Natural killer cell treated with Interleukin-12 subunit alpha and Interleukin-12 subunit beta and Interleukin-15 and Interleukin-18, amount 100 ng/mL, for 72 hours (primary cell): ENCODE results near the gene FRK. TPM values are rescaled to one million over a fixed set of nuclear protein-coding genes. Genes with fewer than 3 reads are reported as not detected.
"Not testable (repeated sequence)": the region's sequence is repeated elsewhere in the genome, so short reads cannot be mapped to it uniquely, and the experiment has no call there.

Experiments used
- ATAC-seq, 2 donors: fragments of 150-1000 bp; cut with Tn5 transposase in 1 of 2; sonication (Bioruptor Pico), chemical (Tn5 transposase) in 1 of 2; 2 replicates each; pipeline ENCODE4 v1.10.0; 2021
- DNase-seq: peaks from one replicate; pipeline ENCODE4 v3.0.0; 2022; ENCODE audit warnings: low spot score
- H3K27ac Mint-ChIP-seq, 2 donors: 1 replicate in 1 of 2; 2 replicates in 1 of 2; pipeline ENCODE4 v1.8.0; 2022; ENCODE audit warnings: mixed read lengths in 2 of 2, mild to moderate bottlenecking in 1 of 2, moderate library complexity in 1 of 2
- H3K27me3 Mint-ChIP-seq, 2 donors: 1 replicate in 1 of 2; 2 replicates in 1 of 2; pipeline ENCODE4 v1.8.0; 2022; ENCODE audit warnings: mixed read lengths in 2 of 2
- H3K36me3 Mint-ChIP-seq: one replicate; pipeline ENCODE4 v1.8.0; 2022; ENCODE audit warnings: mixed read lengths
- H3K4me1 Mint-ChIP-seq, 2 donors: 1 replicate in 1 of 2; 2 replicates in 1 of 2; pipeline ENCODE4 v1.8.0; 2022; ENCODE audit warnings: low read depth in 2 of 2, mixed read lengths in 2 of 2, mild to moderate bottlenecking in 1 of 2
- H3K4me3 Mint-ChIP-seq: one replicate; pipeline ENCODE4 v1.8.0; 2022; ENCODE audit warnings: mixed read lengths
- H3K9me3 Mint-ChIP-seq: 2 replicates; pipeline ENCODE4 v1.8.0; 2022; ENCODE audit warnings: mixed read lengths
- total RNA-seq, 2 donors: library from RNA; stranded (reverse); gene quantifications; one replicate each; pipeline ENCODE4 v1.2.3, GENCODE V29; 2022

The FRK gene
- total RNA-seq, 2 donors from 2014 or later: 0.02 TPM; not detected in 1

- H3K4me3 Mint-ChIP-seq: no peak overlapping the region
- H3K9me3 Mint-ChIP-seq: no peaks in the 10 kb centered on the region
- no peak overlapping the region for H3K27ac Mint-ChIP-seq
- DNase-seq (no peak), ATAC-seq (no peak)
- no peaks in the 10 kb centered on the region for H3K4me1 Mint-ChIP-seq
- no peaks in the 10 kb centered on the region for H3K36me3 Mint-ChIP-seq
- peaks cover 21 to 29% of the 10 kb centered on the region in 2 donors for H3K27me3 Mint-ChIP-seq
These were observed 6.1 kb upstream of the FRK start for GRCh38 chr6:116066789-116067188.

DNA sequence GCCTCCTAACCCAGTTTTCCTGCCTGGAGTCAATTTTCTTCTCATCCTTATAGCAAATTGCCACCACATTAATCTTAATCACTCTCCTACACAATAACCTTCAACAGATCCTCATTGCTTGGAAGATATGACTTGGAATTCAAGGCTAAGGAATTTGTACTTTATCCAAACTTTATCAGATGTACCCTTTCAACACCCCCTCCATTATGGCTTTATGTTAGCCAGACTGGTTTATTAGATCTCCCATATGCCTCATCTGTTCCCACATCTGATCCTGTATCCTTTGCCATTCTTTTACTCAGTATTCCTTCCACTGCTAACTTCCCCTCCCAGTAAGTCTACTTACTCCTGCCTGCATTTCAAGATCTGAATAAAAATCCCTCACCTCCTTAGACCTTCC lies 4.0 kb upstream of the FRK start:
- ATAC-seq: no peak
- H3K27me3 Mint-ChIP-seq: peaks cover 26 to 37% of the 10 kb centered on the region in 2 donors
- no peak overlapping the region for H3K27ac Mint-ChIP-seq
- no peaks in the 10 kb centered on the region for H3K36me3 Mint-ChIP-seq
- no peak overlapping the region for H3K4me3 Mint-ChIP-seq
- no peaks in the 10 kb centered on the region for H3K4me1 Mint-ChIP-seq
- H3K9me3 Mint-ChIP-seq: no peaks in the 10 kb centered on the region
- DNase-seq: no peak

DNA sequence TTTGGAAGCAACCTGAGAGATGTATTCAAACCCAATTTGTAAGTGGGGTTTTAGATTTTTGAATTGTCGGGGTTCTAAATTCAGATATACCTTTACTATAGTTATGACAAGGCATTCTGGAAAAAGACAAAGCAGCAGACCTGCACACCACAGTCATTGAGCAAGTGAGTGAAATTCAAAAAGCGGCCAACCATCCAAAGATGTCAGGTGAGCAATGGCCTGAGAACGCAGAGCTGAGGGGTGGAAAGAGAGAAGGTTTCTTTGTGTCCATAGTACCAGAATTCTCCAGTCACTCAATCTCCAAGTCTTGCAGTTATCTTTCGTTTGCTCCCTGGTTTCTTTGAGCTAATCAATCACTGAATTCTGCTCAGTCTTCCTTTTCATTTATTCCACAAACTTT lies 1.8 kb upstream of the FRK start:
- no peaks in the 10 kb centered on the region for H3K36me3 Mint-ChIP-seq
- H3K27me3 Mint-ChIP-seq: peaks cover 22 to 37% of the 10 kb centered on the region in 2 donors
- no peak overlapping the region for H3K27ac Mint-ChIP-seq
- no peaks in the 10 kb centered on the region for H3K9me3 Mint-ChIP-seq
- no peak for ATAC-seq
- DNase-seq: no peak
- H3K4me3 Mint-ChIP-seq: no peak overlapping the region
- no peaks in the 10 kb centered on the region for H3K4me1 Mint-ChIP-seq

- no peak for DNase-seq
- H3K27ac Mint-ChIP-seq: no peak overlapping the region
- ATAC-seq: no peak
- no peak overlapping the region for H3K4me3 Mint-ChIP-seq
- H3K4me1 Mint-ChIP-seq: no peaks in the 10 kb centered on the region
- H3K9me3 Mint-ChIP-seq: no peaks in the 10 kb centered on the region
- peaks cover 11 to 19% of the 10 kb centered on the region in 2 donors for H3K27me3 Mint-ChIP-seq
- H3K36me3 Mint-ChIP-seq: no peaks in the 10 kb centered on the region
These were observed 749 bp downstream of the FRK start for GRCh38 chr6:116059713-116060571.

- DNase-seq (no peak), ATAC-seq (no peak)
- no peaks in the 10 kb centered on the region for H3K36me3 Mint-ChIP-seq
- H3K4me3 Mint-ChIP-seq: no peak overlapping the region
- peaks cover 6 to 12% of the 10 kb centered on the region in 2 donors for H3K27me3 Mint-ChIP-seq
- H3K4me1 Mint-ChIP-seq: no peaks in the 10 kb centered on the region
- no peaks in the 10 kb centered on the region for H3K9me3 Mint-ChIP-seq
- H3K27ac Mint-ChIP-seq: no peak overlapping the region
These were observed 2.9 kb downstream of the FRK start for GRCh38 chr6:116057766-116058165.

- Mint-ChIP-seq H3K9me3 (no peaks in the 10 kb centered on the region), H3K4me3 (no peak overlapping the region), H3K4me1 (no peaks in the 10 kb centered on the region), H3K27me3 (peaks cover under 1 to 11% of the 10 kb centered on the region in 2 donors), H3K27ac (no peak overlapping the region), H3K36me3 (no peaks in the 10 kb centered on the region)
- no peak for ATAC-seq
- DNase-seq: no peak
These were observed 5.2 kb downstream of the FRK start for GRCh38 chr6:116055513-116055912.

GRCh38 chr6:116051244-116051643 lies 9.4 kb downstream of the FRK start:
- Mint-ChIP-seq H3K4me3 (no peak overlapping the region), H3K27me3 (peaks cover 6 to 29% of the 10 kb centered on the region in 2 donors), H3K4me1 (no peaks in the 10 kb centered on the region), H3K36me3 (no peaks in the 10 kb centered on the region), H3K27ac (no peak overlapping the region), H3K9me3 (no peaks in the 10 kb centered on the region)
- ATAC-seq: no peak
- no peak for DNase-seq

- ATAC-seq (no peak), DNase-seq (no peak)
- Mint-ChIP-seq H3K36me3 (no peaks in the 10 kb centered on the region), H3K27me3 (peaks cover 6 to 29% of the 10 kb centered on the region in 2 donors), H3K27ac (no peak overlapping the region), H3K4me3 (no peak overlapping the region), H3K9me3 (no peaks in the 10 kb centered on the region), H3K4me1 (no peaks in the 10 kb centered on the region)
These were observed 10.0 kb downstream of the FRK start for GRCh38 chr6:116050737-116051136.

DNA sequence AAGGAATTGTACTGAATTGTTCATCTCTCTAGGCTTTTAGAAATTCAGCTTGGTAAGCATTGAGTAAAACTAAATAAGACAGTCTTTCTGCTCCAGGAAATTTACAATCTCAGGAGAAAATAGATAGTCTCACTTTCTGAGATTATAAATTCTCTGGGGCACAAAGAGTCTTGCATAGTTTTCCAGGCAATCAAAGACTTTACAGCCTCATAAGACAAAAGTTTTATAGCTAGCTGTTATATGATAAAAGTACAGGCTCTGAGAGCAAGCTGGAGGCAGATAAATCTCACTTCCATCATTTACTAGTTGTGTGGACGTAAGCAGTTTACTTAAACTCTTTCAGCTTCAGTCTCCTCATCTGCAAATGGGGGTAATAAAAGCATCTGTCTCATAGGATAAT lies 11.4 kb downstream of the FRK start:
- Mint-ChIP-seq H3K4me3 (no peak overlapping the region), H3K36me3 (no peaks in the 10 kb centered on the region), H3K4me1 (no peaks in the 10 kb centered on the region), H3K9me3 (no peaks in the 10 kb centered on the region), H3K27ac (no peak overlapping the region), H3K27me3 (peaks cover 6 to 29% of the 10 kb centered on the region in 2 donors)
- no peak for DNase-seq
- no peak for ATAC-seq

DNA sequence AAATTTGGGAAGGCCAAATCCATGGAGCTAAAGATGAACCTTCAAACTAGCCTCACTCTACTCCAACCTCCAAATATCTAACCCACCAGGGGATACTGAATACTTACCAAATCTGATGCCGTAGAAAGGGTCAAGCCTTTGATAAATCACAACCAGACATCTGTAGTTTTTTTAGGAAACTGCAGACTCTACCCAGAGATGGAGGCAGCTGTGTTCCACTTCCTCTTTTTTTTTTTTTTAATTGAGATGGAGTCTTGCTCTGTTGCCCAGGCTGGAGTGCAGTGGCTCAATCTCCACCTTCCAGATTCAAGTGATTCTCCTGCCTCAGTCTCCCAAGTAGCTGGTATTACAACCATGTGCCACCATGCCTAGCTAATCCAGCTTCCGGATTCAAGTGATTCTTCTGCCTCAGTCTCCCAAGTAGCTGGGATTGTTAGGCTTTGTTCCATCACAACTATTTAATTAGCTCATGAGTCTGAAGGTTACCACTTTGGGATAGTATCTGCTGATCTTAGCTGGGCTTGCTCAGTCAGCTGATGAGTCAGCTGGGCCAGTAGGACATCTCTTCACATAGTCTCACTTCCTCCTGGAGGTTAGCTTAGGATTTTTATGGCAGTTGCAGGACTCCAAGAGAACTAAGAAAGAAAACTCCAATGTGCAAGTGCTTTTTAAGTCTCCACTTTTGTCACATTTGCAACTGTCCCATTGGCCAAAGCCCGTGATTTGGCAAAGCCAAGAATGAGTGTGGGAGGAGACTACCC lies 13.3 kb downstream of the FRK start:
- no peak for DNase-seq
- Mint-ChIP-seq H3K4me3 (no peak overlapping the region), H3K4me1 (no peaks in the 10 kb centered on the region), H3K36me3 (no peaks in the 10 kb centered on the region), H3K27me3 (peaks cover 13 to 41% of the 10 kb centered on the region in 2 donors), H3K9me3 (peaks cover 6% of the 10 kb centered on the region), H3K27ac (no peak overlapping the region)
- no peak for ATAC-seq

- no peaks in the 10 kb centered on the region for H3K4me1 Mint-ChIP-seq
- no peak overlapping the region for H3K27ac Mint-ChIP-seq
- peaks cover 13 to 38% of the 10 kb centered on the region in 2 donors for H3K27me3 Mint-ChIP-seq
- ATAC-seq (no peak), DNase-seq (no peak)
- no peak overlapping the region for H3K4me3 Mint-ChIP-seq
- H3K36me3 Mint-ChIP-seq: no peaks in the 10 kb centered on the region
- H3K9me3 Mint-ChIP-seq: peaks cover 6% of the 10 kb centered on the region
These were observed 14.0 kb downstream of the FRK start for GRCh38 chr6:116046737-116047136.

DNA sequence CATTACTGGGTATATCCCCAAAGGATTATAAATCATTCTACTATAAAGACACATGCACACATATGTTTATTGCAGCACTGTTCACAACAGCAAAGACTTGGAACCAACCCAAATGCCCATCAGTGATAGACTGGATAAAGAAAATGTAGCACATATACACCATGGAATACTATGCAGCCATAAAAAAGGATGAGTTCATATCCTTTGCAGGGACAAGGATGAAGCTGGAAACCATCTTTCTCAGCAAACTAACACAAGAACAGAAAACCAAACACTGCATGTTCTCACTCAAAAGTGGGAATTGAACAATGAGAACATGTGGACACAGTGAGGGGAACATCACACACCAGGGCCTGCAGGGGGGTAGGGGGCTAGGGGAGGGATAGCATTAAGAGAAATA lies 14.4 kb downstream of the FRK start:
- not testable (repeated sequence) for H3K4me3 Mint-ChIP-seq, H3K36me3 Mint-ChIP-seq, H3K27ac Mint-ChIP-seq

GRCh38 chr6:116041934-116042333 lies 18.8 kb downstream of the FRK start:
- Mint-ChIP-seq H3K4me3 (no peak overlapping the region), H3K4me1 (no peaks in the 10 kb centered on the region), H3K9me3 (peaks cover 6% of the 10 kb centered on the region), H3K27me3 (peaks cover 7 to 25% of the 10 kb centered on the region in 2 donors), H3K36me3 (no peaks in the 10 kb centered on the region), H3K27ac (no peak overlapping the region)
- DNase-seq (no peak), ATAC-seq (no peak)

More for the DNA sequence above, 14.4 kb downstream of the FRK start:
- peaks cover 13 to 38% of the 10 kb centered on the region in 2 donors for H3K27me3 Mint-ChIP-seq
- not testable (repeated sequence) for DNase-seq, H3K9me3 Mint-ChIP-seq, ATAC-seq, H3K4me1 Mint-ChIP-seq

DNA sequence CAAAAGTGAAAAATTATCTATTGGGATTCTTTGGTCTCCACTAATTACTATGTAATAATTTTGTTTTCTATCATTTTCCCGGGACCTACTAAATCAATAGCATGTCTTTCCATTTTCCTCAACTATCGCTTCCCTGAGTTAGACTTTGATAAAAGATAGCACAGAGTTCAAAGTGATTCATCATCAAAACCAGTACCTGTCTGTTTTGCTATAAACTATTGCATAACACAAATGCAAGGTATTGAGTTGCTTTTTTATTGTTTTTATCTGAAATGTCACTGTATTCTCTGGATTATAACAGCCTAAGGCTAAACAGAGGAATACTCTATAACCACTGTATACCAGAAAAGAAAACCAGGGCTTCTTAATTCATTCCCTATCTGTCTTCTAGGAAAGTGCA lies 19.7 kb downstream of the FRK start:
- no peaks in the 10 kb centered on the region for H3K36me3 Mint-ChIP-seq
- peaks cover 6% of the 10 kb centered on the region for H3K9me3 Mint-ChIP-seq
- no peak overlapping the region for H3K4me3 Mint-ChIP-seq
- H3K27me3 Mint-ChIP-seq: peaks cover 7 to 27% of the 10 kb centered on the region in 2 donors
- DNase-seq (no peak), ATAC-seq (no peak)
- no peaks in the 10 kb centered on the region for H3K4me1 Mint-ChIP-seq
- no peak overlapping the region for H3K27ac Mint-ChIP-seq
